OCI-M1 (cell line): Measurements from ENCODE around the gene PPM1N.
"Not testable (repeated sequence)": the region's sequence is repeated elsewhere in the genome, so short reads cannot be mapped to it uniquely, and the experiment has no call there.

Source experiments
- DNase-seq: peaks from one replicate; lab custom pipeline; 2025; lab: John Stamatoyannopoulos, UW

PPM1N gene

DNA sequence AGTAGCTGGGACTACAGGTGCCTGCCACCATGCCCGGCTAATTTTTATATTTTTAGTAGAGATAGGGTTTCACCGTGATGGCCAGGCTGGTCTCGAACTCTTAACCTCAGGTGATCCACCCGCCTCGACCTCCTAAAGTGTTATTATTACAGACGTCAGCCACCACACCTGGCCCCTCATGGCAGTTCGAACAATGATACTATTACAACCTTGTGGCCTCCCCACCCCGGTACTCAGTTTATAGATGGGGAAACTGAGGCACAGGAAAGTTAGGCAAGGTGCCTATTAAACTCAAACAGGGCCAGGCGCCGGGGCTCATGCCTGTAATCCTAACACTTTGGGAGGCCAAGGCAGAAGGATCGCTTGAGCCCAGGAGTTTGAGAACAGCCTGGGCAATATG lies 12.1 kb downstream of the PPM1N start:
- DNase-seq: not testable (repeated sequence)

GRCh38 chr19:45511074-45511473 lies 12.8 kb downstream of the PPM1N start:
- DNase-seq: no peak

- DNase-seq: no peak
Observed at GRCh38 chr19:45512881-45513483, 14.7 kb downstream of the PPM1N start.

DNA sequence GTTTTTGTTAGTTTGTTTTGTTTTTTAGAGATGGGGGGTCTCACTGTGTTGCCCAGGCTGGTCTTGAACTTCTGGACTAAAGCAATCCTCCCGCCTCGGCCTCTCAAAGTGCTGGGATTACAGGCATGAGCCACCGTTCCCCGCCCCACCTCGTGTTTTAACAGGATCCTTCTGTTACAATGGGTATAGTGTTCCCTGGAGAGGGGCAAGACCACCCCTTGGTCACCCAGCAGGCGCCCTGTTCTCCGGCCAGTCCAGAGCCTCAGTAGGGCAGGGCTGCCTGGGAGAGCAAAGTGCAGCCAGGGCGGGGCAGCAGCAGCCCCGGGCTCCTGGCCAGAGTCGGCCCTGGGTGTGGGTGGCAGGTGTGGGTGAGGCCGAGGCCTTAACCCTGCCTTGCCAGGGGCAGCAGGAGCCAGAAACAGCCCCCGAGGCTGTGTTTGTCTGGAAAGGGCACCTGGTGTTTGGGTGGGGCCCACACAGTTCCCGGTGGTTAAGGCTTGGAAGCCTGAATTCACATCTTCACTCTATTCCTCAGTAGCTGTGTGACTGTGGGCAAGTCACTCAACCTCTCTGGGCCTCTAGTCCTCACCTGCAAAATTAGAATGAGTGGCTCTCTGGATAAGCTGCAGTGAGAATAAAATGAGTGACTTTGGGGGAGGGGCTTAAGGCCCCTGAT lies 16.3 kb downstream of the PPM1N start:
- no peak for DNase-seq

DNA sequence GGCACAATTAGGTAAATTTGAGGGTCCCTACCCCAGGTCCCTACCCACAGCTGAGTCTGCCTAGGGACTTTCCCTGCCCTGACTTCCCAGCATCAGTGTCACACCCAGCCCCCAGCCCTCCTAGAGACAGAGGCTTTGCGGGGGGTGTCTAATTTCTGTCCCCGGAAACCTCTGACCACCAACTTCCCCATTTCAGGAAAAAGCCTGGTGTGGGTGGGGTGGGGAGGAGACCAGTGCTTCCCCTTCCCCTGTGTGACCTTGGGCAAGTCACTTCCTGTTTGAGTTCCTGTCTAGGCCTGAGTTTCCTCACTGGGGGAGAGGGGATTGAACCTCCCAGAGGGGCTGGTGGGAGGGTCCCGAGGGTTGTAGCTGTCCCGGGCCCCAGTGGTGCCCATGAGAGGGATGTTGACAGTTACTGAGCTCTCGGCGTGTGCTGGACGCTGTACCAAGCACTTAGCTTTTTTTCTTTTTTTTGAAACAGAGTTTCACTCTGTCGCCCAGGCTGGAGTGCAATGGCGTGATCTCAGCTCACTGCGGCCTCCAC lies 16.9 kb downstream of the PPM1N start:
- DNase-seq: peak; percentile 96

DNA sequence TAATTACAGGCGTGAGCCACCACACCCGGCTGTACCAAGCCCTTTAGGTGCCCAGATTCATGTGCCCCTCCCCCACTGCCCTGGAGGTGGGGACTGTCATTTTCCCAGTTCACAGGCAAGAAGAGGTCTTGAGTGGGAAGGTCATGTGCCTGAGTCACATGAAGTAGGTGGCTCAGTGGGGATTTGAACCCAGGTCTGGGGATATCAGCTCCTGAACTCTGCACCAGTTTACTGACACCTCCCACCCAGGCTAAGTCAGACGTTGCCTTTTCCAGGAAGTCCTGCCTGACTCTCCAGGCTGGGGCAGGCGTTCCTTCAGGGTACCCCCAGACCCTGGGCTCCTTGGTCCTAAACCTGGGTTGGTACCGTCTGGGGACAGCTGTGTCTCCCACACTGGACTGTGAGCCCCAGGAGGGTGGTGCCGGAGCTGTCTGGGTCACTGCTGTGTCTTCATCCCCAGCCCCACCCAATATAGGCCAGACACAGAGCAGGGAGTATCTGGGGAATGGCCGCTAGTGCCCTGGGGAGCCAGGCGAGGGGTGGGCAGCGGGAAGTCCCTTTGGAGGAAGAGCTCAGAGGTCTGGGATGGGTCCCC lies 17.7 kb downstream of the PPM1N start:
- DNase-seq: peak; percentile 50

DNA sequence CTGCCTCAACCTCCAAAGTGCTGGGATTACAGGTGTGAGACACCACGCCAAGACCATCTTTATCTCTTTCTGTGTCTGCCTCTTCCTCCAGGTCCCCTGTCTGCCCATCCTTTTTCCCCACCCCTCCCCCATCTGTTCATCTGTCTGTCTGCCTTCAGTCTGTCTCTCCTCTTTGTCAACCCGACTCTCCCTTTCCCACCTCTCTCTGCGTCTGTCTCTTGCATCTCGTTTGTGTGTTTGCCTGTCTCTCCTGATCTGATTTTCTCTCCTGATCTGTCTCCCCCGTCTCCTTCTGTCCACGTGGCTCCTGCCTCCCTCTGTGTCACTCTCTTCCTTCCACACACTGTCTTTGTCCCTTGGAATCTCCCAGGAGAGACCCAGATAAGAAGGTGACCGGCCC lies 19.0 kb downstream of the PPM1N start:
- DNase-seq: no peak

GRCh38 chr19:45517641-45518468 lies 19.6 kb downstream of the PPM1N start:
- DNase-seq: no peak

- DNase-seq: no peak
Observed at GRCh38 chr19:45518469-45518826, 20.2 kb downstream of the PPM1N start.

DNA sequence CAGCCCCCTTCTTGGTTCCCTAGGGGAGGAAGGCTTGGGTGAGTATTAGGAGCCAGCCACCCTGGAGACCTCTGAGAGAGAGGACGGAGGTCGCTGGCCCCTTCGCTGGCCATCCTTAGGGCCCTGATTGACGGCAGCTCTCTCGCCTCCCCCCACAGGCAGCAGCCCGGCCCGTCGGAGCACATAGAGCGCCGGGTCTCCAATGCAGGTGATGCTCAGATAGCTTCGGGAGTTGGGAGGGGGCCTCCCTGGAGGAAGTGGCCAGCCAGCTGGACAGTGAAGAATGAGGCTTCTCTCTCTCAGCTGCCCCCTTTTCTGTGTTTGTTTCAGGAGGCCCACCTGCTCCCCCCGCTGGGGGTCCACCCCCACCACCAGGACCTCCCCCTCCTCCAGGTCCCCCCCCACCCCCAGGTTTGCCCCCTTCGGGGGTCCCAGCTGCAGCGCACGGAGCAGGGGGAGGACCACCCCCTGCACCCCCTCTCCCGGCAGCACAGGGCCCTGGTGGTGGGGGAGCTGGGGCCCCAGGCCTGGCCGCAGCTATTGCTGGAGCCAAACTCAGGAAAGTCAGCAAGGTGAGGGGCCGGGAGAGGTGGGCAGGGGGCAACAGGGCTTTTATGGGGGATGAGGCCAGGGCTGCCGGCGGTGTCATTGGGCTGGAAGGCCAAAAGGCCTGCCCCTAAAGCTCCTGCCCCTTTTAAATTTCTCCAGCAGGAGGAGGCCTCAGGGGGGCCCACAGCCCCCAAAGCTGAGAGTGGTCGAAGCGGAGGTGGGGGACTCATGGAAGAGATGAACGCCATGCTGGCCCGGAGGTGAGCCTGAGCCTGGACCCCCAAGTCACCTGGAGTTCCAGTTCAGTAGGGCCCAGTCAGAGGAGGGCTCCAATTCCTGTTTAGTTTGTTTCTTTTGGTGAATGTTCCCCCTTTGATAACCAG lies 24.0 kb downstream of the PPM1N start:
- DNase-seq: no peak

- peak; percentile 96 for DNase-seq
Observed at GRCh38 chr19:45523642-45524256, 25.5 kb downstream of the PPM1N start.

DNA sequence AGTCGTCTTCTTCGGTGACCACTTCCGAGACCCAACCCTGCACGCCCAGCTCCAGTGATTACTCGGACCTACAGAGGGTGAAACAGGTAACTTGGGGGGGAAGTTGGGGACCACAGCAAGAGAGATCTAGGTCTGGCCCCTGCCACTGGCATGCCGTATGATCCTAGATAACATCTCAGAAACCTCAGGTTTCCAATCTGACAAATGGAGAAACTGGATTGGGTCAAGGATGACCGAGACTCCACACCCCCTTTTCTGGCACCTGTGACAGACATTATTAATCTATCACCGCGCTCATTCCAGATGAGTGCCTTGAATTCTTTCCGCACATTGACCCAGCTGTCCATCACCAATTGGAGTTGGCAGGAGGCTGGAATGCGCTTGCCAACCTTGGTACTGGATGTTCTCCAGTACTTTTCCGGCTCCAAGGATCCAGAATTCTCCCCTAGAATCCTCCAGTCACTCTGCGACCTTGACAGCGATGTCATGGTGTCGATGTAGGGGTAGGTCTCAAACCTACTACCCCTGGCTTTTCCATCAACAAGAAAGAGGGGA lies 26.4 kb downstream of the PPM1N start:
- no peak for DNase-seq

- no peak for DNase-seq
Observed at GRCh38 chr19:45526143-45526542, 27.9 kb downstream of the PPM1N start.

- no peak for DNase-seq
Observed at GRCh38 chr19:45526971-45527370, 28.7 kb downstream of the PPM1N start.

DNA sequence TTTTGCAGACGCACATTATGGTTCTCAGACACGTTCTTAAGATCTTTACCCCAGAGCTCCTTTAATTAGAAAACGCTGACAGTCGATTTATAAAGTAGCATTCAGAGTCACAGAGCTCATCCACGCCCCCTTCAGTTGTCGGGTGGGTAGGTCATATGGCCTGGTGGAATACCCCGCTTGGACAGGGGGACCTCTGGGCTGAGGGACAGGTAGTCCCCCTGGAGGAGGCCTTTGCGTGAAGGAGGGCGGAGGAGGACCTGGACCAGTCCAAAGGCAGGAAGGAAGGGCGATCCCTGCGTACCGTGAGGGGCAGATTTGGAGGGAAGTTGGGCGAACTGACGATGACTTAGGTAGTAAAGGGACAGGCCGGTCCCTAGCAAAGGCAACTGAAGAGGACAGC lies 29.5 kb downstream of the PPM1N start:
- no peak for DNase-seq

DNA sequence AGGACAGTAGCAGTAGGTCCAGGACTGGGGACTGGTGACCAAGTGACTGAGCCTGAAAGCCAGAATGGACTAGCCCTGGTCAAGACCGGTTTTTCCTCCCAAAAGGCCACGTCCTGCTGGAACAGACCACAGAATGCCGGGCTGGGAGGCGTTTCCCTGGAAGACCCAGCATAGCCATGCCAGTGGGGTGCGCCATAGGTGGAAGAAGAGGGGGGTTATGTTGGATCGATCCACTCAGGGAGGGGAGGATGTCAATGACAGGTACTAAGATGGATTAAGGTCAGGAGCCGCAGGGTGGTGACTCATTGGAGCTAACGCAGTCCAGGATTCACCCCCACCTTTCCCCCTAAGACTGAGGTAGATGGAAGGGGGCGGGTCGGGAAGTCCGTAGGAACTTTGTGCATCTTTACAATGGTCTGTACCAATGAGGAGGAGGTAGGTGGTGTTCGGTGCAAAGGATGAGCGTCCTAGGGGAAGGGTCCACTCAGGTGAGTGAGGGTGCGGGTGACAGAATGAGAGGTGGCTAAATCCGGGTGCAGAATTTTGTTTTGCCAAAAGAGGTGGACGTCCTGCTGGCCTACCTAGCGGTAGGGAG lies 30.0 kb downstream of the PPM1N start:
- no peak for DNase-seq

DNA sequence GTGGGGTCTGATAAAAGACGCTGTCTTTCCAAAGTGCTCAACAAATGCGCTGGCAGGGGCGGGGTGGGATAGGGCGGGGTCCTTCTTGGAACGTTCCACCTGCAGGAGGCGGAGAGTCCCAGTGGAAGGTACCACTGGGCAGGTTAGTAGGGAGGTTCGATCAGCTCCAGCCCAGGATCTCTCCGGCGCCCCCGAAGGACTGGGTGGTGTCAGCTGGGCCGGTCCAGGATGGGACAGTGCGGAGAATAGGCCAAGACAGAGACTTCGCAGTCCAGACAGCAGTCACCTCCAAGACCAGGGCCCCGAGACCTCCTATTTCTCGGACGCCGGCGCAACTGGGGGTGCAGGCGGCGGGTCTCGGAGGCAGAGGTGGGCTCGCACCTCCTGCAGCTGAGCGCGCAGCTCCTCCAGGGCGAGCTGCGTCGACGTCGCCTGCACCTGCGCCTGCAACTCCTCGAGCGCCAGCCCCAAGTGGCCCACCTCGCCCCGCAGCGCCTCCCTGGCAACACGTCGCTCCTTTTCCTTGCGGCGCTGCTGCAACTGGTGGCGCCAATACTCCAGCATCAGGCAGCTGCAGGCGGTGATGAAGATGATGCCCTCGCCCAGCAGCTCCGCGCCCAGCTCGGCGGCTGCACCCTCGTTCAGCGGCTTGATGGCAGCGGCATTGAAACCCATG lies 30.6 kb downstream of the PPM1N start:
- DNase-seq: no peak

DNA sequence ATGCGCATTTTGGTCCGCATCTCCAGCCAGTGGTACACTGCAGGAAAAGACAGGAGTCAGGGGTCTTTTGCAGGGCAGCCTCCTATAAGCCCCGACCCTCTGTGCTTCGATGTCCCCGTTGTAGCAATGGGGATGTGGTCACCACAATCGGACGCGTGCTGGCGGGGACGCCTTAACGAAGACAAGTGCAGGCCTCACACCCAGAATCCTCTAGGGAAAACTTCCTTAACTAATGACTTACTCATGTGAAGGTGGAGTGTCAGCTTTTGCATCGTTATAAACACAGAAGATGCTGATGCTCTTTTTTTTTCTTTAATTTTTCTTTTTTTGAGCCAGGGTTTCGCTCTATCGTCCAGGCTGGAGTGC lies 31.2 kb downstream of the PPM1N start:
- no peak for DNase-seq

DNA sequence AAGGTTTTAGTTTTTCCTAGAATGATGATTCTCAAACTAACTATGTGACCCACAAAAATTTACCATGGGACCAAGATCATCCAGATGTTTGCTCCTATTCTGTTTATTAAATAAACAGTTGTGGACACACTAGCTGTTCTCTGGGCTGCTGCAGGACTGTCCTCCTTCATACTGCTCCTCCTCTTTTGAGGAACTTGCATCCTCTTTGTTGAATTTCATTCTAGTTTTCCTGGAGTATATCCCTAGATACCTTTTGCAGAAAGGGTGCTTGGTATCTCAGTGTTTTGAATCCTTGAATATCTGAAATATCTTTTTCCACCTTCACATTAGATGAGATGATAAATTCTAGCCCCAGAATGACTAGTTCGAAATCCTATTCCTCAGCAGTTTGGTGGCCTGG lies 33.1 kb downstream of the PPM1N start:
- no peak for DNase-seq

GRCh38 chr19:45539459-45539858 lies 41.2 kb downstream of the PPM1N start:
- no peak for DNase-seq
